ACC112 (cell line): Measurements from ENCODE around the gene TMC4.

Experiments
- H2AFZ ChIP-seq: fragments of 200-600 bp; sonication (generic); one replicate; pipeline ENCODE4 v1.6.0; 2017; ENCODE audit warnings: antibody characterized with exemption, low read length; ENCODE audit not compliant: unreplicated experiment
- H3K27ac ChIP-seq: fragments of 200-600 bp; sonication (generic); 2 replicates; pipeline ENCODE4 v1.5.1; 2014; ENCODE audit warnings: low read depth, mild to moderate bottlenecking, antibody characterized with exemption, low read length, moderate library complexity
- H3K27me3 ChIP-seq: fragments of 200-600 bp; sonication (generic); 2 replicates; pipeline ENCODE4 v1.6.1; 2014; ENCODE audit warnings: mild to moderate bottlenecking, antibody characterized with exemption, low read length, moderate library complexity, mixed read lengths; ENCODE audit not compliant: insufficient read depth
- H3K36me3 ChIP-seq: fragments of 200-600 bp; sonication (generic); 2 replicates; pipeline ENCODE4 v1.6.1; 2016; ENCODE audit warnings: mild to moderate bottlenecking, antibody characterized with exemption, low read length, moderate library complexity, mixed read lengths; ENCODE audit not compliant: insufficient read depth
- H3K4me1 ChIP-seq: fragments of 200-600 bp; sonication (generic); one replicate; pipeline ENCODE4 v1.6.1; 2016; ENCODE audit warnings: low read length, mixed read lengths; ENCODE audit not compliant: insufficient read depth, unreplicated experiment, control insufficient read depth
- H3K4me3 ChIP-seq: fragments of 200-600 bp; sonication (generic); 2 replicates; pipeline ENCODE4 v1.5.1; 2014; ENCODE audit warnings: mild to moderate bottlenecking, low read depth, low read length
- H3K79me2 ChIP-seq: fragments of 200-600 bp; sonication (generic); one replicate; pipeline ENCODE4 v1.6.0; 2016; ENCODE audit warnings: low read length; ENCODE audit not compliant: control insufficient read depth, unreplicated experiment, insufficient read depth

The TMC4 gene

GRCh38 chr19:54138489-54139256 is 34.3 kb downstream of the TMC4 start:
- 0 out of 2 replicates have a peak, but pooled peaks cover 3% of the 10 kb centered on the region for H3K36me3 ChIP-seq
- peaks cover 47% of the 10 kb centered on the region for H3K79me2 ChIP-seq
- no peak overlapping the region for H2AFZ ChIP-seq
- no peaks in the 10 kb centered on the region for H3K4me1 ChIP-seq
- H3K27ac ChIP-seq = no peak overlapping the region
- no peaks in the 10 kb centered on the region for H3K27me3 ChIP-seq
- H3K4me3 ChIP-seq = peak overlapping the region; percentile 93

DNA sequence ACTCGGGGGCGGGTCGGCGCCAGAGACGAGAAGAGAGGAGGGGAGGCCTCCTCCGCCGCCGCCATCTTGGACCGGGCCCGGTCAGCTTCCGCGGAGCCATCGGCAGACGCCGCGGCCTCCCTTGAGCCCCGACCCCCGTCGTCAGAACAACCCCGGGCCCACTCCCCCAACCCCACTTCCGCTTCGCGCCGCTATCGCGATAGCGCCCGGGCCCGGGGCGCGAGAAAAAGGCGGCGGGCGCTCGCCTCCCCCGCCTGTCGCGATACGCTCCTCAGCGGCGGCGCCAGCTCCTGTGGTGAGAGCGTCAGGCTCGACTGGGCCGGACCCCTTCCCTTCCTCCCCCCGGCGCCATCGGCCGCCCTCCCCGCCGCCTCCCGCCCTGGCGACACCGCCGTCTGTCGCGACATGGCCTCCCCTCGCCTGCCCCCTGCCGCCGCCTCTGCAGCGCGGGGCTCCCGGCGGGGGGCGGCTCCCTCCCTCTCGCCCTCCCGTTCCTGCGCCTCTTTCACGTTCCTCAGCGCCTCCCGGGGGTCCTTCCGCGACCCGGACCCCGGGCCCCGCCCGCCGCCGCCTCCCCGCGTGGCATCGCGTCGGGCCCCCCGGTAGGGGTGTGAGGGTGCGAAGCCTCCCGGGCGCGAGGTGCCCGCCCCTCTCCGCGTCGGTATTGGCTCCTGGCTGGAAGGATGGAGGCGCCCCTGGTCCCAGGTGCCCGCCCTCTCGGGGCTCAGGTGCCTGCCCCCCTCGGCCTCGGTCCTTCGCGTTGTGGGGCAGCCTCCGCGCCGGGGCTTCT is 35.1 kb downstream of the TMC4 start, which contains the start of gene CNOT3:
Gene CNOT3, plus strand, starts transcription at position 64 of the 790 bp plus-strand sequence. CDS start 5,217 bp downstream, outside the sequence.
- Histone ChIP-seq H3K4me1 (no peaks in the 10 kb centered on the region), H3K27ac (peak within 1 kb of the TSS; percentile 77), H3K27me3 (no peaks in the 10 kb centered on the region), H3K36me3 (no peaks in the 10 kb centered on the region), H3K79me2 (peaks cover 47% of the 10 kb centered on the region), H3K4me3 (peak within 1 kb of the TSS; percentile 93), H2AFZ (peak within 1 kb of the TSS; percentile 35)

DNA sequence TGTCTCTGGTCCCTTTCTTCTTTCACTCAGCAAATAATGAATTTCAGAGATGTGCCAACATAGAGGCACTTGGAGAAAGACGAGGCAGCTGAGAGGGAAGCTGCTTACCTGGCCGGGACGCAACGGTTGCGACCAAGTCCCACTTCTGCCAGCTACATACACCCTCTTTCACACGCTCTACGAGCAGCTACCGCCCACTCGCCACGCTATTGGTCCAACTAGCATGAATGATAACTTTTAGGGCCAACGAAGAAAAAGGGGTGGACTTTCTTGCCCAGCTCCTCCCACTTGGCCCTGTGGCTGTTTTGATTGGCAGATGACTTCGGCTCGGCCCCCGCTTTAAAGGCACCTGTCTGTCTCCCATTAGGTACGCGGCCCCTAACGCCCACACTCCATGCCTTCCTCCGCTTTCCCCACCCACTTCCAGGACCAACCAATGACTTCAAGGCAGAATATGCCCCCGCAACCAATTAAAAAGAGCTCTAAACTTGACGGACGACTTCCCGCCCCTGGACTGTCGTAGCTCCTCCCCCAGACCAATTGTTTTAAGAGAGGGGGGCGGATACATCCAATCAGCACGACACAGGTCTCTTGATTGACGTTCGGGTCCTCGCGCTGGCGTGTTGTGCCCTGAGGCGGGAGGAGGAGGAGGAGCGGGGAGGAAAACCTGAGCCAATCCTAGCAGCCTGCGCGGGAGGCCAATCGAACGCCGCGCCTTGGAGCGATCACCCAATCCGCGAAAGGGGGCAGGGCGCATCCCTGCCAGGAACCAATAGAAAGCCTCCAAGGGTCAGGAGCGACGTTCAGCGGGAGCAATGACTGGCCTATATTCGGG is 35.9 kb downstream of the TMC4 start:
- H3K27ac ChIP-seq = no peak overlapping the region
- peak overlapping the region; percentile 93 for H3K4me3 ChIP-seq

GRCh38 chr19:54136086-54136863 is 36.7 kb downstream of the TMC4 start:
- no peaks in the 10 kb centered on the region for H3K4me1 ChIP-seq
- H2AFZ ChIP-seq = peak overlapping the region; percentile 35
- no peaks in the 10 kb centered on the region for H3K36me3 ChIP-seq
- no peak overlapping the region for H3K27ac ChIP-seq
- H3K4me3 ChIP-seq = peak overlapping the region; percentile 73
- no peaks in the 10 kb centered on the region for H3K27me3 ChIP-seq
- peaks cover 35% of the 10 kb centered on the region for H3K79me2 ChIP-seq

More for the DNA sequence above, 35.9 kb downstream of the TMC4 start:
- Histone ChIP-seq H2AFZ (peak overlapping the region; percentile 35), H3K36me3 (no peaks in the 10 kb centered on the region), H3K79me2 (peaks cover 43% of the 10 kb centered on the region), H3K4me1 (no peaks in the 10 kb centered on the region), H3K27me3 (no peaks in the 10 kb centered on the region)

- H3K36me3 ChIP-seq = no peaks in the 10 kb centered on the region
- no peak overlapping the region for H3K27ac ChIP-seq
- no peak overlapping the region for H3K4me3 ChIP-seq
- H3K4me1 ChIP-seq = no peaks in the 10 kb centered on the region
- H3K27me3 ChIP-seq = no peaks in the 10 kb centered on the region
- peaks cover 13% of the 10 kb centered on the region for H3K79me2 ChIP-seq
- H2AFZ ChIP-seq = no peak overlapping the region
These were observed 38.9 kb downstream of the TMC4 start for GRCh38 chr19:54133957-54134590.

DNA sequence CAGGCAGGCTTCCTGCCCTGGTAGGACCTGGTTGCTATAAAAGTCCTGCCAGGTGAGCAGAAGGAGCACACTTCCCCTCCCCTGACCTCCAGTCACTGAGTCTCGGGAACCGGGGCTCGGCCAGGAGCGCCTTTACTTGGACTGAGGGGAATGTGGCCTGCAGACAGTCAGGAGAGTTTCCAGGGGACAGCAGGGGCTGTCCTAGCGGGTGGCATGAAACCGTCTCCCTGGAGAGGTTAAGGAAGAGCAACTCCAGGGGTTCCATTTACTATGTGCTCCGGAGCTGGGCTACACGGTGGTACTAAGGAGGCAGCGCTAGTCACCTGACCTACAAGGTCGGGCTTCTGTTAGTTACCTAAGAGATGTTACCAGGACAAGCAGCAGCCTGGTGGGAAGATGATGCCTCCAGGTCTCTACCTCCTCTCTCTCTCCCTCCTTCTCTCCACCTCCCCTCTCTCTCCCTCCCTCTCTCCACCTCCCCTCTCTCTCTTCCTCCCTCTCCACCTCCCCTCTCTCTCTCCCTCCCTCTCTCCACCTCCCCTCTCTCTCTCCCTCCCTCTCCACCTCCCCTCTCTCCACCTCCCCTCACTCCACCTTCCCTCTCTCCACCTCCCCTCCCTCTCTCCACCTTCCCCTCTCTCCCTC is 39.5 kb downstream of the TMC4 start:
- H2AFZ ChIP-seq = no peak overlapping the region
- H3K36me3 ChIP-seq = no peaks in the 10 kb centered on the region
- H3K79me2 ChIP-seq = peaks cover 6% of the 10 kb centered on the region
- H3K4me1 ChIP-seq = no peaks in the 10 kb centered on the region
- H3K27ac ChIP-seq = no peak overlapping the region
- no peaks in the 10 kb centered on the region for H3K27me3 ChIP-seq
- no peak overlapping the region for H3K4me3 ChIP-seq

DNA sequence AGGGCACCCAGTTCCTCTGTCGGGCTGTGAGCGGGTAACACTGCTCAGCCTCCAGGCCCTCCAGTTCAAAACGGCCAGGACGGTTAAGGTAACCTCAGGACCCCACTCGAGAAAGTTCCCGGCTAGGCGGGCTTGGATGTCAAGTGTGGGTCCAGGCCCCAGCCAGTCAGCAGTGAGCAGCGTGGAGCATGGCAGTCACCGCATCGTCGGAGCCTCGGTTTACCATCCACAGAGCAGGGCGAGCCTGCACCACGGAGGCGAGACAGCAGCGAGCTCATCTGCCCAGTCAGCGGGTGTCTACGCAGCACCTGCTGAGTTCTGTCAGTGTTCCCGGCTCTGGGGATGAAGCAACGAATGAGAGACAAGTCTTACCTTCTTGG is 43.4 kb downstream of the TMC4 start:
- no peaks in the 10 kb centered on the region for H3K27me3 ChIP-seq
- H2AFZ ChIP-seq = no peak overlapping the region

GRCh38 chr19:54128796-54129616 is 44.0 kb downstream of the TMC4 start:
- no peaks in the 10 kb centered on the region for H3K27me3 ChIP-seq
- H3K27ac ChIP-seq = no peak overlapping the region
- H3K79me2 ChIP-seq = no peaks in the 10 kb centered on the region
- no peak overlapping the region for H3K4me3 ChIP-seq
- H3K4me1 ChIP-seq = no peaks in the 10 kb centered on the region
- no peak overlapping the region for H2AFZ ChIP-seq
- no peaks in the 10 kb centered on the region for H3K36me3 ChIP-seq

More for the DNA sequence above, 43.4 kb downstream of the TMC4 start:
- Histone ChIP-seq H3K4me1 (no peaks in the 10 kb centered on the region), H3K36me3 (no peaks in the 10 kb centered on the region), H3K79me2 (no peaks in the 10 kb centered on the region), H3K27ac (no peak overlapping the region), H3K4me3 (no peak overlapping the region)

DNA sequence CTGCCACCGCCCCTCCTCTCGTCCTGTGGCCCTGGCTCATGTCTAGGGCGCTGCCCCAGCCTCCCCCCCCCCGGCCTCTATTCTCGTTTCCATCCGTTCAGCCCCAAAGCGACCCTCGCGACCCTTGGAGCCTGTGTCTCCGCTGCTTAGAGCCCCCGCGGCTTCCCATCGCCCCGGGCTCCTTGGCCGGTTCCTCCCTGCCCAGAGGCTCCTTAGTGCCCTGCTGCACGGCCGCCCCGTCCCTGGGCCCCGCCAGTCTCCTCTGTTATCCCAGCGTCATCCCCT is 44.6 kb downstream of the TMC4 start:
- no peaks in the 10 kb centered on the region for H3K36me3 ChIP-seq
- no peaks in the 10 kb centered on the region for H3K79me2 ChIP-seq
- H2AFZ ChIP-seq = no peak overlapping the region
- no peak overlapping the region for H3K4me3 ChIP-seq
- no peaks in the 10 kb centered on the region for H3K4me1 ChIP-seq
- no peaks in the 10 kb centered on the region for H3K27me3 ChIP-seq
- H3K27ac ChIP-seq = no peak overlapping the region
